ENCODE results near the gene TUBGCP5.

TUBGCP5 gene

DNA sequence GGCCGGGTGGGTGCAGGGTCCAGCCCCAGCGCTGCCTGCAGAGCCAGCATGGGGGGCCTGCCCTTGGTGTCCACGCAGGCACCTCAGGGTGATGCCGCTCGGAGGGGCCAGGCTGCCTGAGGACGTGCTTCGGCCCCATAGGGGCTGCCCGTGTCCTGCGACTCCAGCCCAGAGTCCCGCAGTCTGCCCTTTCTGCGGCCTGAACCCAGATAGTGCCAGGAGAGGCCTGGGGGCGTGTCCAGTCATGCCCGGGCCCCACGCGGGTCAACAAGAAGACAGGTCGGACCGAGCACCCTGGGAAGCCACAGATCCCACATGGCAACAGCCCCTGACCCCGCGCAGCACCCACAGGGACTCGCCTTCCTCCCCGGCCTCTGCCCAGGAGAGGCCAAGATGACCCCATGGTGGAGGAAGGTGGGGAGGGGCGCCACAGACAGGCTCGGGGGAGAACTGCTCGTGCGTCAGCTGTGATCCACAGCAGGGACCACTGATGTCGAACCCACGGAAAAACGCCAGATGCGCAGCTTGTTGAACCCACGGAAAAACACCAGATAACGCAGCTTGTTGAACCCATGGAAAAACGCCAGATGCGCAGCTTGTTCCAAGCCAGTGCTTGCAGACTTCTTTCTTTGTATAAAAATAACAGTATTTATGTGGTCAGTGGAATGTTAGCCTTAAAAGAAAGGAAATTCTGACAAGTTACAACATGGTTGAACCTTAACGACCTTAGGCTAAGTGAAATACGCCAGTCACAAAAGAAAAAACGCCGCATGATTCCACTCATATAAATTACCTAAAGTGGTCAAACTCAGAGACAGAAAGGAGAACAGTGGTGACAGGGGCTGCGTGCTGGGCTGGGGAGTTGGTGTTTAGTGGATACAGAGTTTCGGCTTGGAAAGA lies 87.7 kb downstream of the TUBGCP5 start:
- DNase-seq = no peak

DNA sequence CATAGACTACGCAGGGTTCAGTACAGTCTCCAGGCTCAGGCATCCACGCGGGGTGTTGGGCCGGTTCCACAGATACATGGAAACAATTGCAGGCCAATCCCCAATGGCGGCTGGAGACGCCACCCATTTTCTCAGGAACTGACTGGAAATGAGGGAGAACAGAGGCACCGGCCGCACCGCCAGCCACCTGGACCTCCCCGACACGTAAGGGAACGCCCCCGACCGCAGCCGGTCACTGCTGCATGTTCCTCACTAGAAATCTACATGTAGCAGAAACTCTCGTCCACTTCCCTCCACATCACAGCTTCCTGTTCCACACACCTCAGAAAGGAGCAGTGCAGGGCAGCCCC lies 88.4 kb downstream of the TUBGCP5 start:
- DNase-seq = no peak

DNA sequence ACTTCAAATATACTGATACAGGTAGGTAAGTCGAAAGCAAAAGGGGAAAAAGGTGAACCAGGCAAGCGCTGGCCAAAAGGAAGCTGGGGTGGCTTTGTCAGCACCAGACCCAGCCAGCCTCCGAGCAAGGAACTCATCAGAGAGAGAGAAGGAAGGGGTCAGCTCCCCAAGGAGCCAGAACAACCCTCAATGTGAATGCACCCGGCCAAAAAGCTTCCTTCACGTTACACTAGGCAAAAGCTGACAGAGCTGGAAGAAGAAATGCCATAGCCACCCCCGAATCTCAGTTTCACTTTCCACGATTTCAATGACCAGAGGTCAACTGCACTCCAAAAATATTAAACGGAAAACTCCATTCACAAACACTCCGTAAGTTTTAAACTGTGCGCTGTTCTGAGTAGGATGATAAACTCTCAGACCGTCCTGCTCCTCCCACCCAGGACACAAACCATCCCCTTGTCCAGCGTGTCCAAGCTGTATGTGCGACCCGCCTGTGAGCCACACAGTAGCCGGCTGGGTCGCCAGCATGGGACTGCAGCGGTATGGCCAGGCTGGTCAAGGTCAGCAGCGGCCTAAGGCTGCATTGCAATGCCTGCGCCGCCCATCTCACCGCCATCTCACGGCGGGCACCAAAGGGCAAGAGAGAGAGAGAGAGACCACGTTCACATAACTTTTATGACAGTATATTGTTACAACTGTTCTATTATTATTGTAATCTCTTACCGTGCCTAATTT lies 88.9 kb downstream of the TUBGCP5 start:
- DNase-seq = no peak
